SKM-1 (cell line): Measurements from ENCODE around the gene HDAC3.
"Not testable (repeated sequence)": the region's sequence is repeated elsewhere in the genome, so short reads cannot be mapped to it uniquely, and the experiment has no call there.

ENCODE experiments used
- DNase-seq: peaks from one replicate; lab custom pipeline; 2025; ENCODE audit not compliant: unreplicated experiment; lab: John Stamatoyannopoulos, UW

HDAC3 gene

GRCh38 chr5:141636106-141636412, 590 bp downstream of the HDAC3 start:
- DNase-seq, result no peak

- DNase-seq, result no peak
Measured at GRCh38 chr5:141635646-141636045, 1.0 kb downstream of the HDAC3 start.

GRCh38 chr5:141634720-141635119, 1.9 kb downstream of the HDAC3 start:
- DNase-seq, result no peak

- no peak for DNase-seq
Measured at GRCh38 chr5:141633871-141634561, 2.6 kb downstream of the HDAC3 start.

DNA sequence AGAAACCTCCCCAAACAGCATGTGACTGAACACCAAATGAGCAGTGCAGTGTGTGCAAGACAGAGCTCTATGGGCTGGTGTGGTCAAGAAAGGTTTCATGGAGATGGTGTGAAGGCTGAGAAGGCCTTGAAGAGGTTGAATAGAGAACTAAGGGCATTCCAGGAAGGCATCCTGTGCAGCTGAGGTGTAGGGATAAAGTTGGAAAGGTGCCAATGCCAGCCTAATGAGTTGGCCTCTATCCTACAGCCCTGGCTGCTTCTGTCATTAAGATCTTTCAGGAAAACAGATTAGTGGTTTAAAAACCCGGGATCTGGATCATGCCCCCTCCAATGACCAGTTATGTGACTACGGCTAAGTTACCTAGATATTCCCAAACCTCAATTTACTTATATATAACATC, 4.0 kb downstream of the HDAC3 start:
- no peak for DNase-seq

DNA sequence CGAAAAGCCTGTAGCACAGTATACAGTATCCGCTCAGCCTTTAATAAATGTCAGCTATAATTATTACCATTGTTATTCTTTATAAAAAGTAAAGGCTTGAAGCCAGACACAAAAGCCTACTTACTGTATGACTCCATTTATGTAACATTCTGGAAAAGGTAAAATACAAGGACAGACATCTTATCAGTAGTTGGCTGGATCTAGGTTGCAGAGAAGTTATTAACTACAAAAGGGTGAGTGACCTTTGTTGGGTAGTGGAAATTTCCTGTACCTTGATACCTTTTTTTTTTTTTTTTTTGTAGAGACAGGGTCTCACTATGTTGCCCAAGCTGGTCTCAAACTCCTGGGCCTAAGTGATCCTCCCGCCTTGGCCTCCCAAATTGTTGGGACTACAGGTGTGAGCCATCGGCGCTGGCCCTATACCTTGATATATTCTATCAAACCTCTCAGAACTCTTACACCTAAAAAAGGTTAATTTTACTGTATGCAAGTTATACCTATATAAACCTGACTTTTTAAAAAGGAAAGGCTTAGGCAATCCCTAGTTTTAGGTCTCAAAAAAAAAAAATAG, 6.0 kb downstream of the HDAC3 start:
- no peak for DNase-seq

- no peak for DNase-seq
Measured at GRCh38 chr5:141628175-141628788, 8.4 kb downstream of the HDAC3 start.

- DNase-seq, result no peak
Measured at GRCh38 chr5:141623611-141624010, 13.0 kb downstream of the HDAC3 start.

DNA sequence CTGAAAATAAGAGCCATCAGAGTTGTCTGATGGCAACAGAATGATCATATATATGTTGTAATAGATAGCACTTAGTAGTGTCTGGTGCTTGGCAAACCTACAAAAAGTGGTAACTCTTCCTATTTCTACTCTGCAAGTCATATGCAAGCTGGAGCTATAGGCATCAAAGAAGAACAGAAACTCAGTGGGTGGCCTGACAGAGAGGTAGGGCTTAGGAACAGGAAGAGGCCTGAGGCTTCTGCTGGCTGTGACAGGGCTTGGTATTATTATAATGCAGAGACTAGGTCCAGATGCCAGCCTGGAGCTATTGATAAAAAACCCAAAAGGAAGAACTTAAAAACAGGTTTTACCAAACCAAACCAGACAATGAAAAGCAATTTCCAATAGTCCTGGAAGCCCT, 13.5 kb downstream of the HDAC3 start:
- peak; percentile 25 for DNase-seq

GRCh38 chr5:141618804-141619554, 17.7 kb downstream of the HDAC3 start, which contains the start of gene DIAPH1:
TSS of gene DIAPH1 (minus strand) at chr5:141619000. CDS start at chr5:141618914, 86 bp downstream.
- DNase-seq, result peak; percentile 84

DNA sequence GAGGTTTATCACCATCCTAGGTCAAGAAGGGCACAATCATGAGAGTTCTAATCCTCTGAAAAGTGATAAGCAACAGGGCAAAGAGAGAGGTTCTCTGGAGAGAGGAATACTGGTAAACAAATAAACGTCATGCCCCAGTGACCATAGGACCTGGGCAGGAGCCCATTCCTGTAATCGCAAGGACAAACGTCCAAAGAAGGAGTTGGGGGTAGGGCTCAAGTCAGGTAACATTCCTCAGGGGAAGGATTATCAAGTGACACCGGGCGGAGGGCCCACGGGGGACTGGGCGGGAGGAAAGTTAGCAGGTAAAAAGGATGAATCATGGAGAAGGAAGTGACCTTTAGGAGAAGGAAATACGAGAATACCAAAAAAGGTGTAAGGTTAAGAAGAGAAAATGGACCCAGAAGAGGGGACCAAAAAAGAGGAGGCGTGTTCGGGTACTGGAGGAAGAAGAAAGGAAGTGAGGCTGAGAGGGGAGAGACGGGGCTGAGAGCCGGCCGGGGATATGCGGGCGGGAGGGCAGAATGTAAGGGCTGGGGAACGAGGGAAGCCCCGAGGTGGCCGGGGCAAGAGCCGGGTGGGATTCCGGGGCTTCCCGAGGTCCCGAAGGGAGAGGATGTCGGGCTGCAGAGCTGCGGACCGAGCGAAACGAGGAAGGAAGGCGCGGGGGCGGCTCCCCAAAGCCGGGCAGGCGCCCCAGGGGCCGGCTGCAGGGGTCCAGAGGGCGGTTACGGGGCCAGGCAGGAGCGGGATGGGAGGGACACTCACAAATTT, 18.4 kb downstream of the HDAC3 start:
- no peak for DNase-seq

DNA sequence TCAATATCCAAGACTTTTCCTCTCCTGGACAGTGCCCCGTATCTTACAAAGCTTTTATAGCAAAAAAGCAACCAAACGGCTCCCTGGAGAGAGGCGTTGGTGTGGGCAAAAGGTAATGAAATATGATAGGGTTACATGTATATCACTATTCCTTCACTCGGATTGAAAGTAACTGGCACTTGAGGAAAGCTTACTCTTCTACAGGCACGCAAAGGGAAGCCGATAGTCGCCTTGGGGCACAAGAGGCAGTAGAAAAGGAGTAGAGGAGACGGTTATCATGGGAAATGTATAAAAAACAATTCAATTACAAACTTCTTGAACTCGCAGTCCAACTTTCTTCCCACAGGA, 19.0 kb downstream of the HDAC3 start:
- no peak for DNase-seq

DNA sequence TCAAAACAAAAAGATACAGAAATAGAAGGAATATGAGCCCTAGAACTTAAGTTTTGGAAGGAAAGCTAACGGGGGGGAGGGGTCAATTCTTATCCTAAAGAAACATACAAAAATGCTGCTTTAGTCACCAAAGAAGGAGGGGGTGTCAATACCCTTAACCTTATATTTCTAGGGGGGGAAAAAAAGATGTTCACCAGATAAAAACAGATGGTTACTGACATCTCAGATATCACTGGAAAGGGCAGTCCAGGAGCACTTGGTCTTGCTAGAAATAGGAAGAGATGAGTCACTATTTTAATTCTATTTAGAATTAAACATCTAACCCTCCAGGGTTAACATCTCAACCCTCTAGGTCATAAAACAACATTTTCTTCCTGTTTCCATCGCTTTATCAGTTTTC, 19.5 kb downstream of the HDAC3 start:
- DNase-seq, result no peak

GRCh38 chr5:141615991-141616720, 20.5 kb downstream of the HDAC3 start:
- DNase-seq, result no peak

GRCh38 chr5:141613344-141613743, 23.3 kb downstream of the HDAC3 start:
- no peak for DNase-seq

- DNase-seq, result no peak
Measured at GRCh38 chr5:141611289-141611688, 25.4 kb downstream of the HDAC3 start.

DNA sequence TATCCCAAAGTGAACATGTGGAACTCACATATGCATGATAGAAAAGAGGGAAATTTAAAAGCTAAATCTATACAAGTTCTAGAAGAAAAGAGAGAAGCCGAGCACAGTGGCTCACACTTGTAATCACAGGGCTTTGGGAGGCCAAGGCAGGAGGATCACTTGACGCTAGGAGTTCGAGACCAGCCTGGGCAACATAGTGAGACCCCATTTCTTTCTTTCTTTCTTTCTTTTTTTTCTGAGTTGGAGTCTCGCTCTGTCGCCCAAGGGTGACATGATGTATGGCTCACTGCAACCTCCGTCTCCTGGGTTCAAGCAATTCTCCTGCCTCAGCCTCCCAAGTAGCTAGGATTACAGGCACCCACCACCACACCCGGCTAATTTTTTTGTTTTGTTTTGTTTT, 26.7 kb downstream of the HDAC3 start:
- DNase-seq, result not testable (repeated sequence)

GRCh38 chr5:141609044-141609443, 27.6 kb downstream of the HDAC3 start:
- no peak for DNase-seq

DNA sequence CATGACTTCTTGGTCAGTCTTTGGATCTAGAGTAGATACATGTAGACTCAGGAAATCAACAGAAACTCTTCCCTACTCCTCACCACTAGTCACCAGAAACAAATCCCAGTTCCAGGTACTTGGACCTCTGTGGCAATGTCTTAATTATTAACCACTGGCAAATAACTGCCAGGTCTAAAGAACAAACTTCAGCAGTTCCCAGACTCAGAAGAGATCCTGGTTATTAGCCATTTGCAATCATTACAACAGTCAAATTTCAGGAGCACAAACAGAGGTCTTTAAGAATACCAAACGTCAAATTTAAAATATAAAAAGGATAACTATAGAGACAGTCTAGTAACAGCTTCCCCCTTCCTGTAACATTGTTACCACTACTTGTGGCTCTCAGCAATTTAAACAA, 28.1 kb downstream of the HDAC3 start:
- no peak for DNase-seq

DNA sequence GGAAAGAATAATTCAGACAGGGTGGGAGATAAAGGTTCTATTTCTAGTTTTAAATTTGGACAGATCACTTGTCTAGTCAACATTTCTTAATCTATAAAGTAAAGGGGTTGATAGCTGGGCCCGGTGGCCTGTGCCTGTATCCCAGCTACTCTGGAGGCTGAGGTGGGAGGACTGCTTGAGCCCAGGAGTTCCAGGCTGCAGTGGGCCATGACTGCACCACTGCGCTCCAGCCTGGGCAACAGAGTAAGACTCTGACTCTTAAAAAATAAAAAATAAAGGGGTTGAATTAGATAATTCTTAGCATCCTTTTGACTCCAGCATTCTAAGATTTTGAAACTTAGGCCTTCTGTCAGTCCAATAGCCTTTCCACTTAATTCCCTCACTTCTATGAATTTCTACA, 28.6 kb downstream of the HDAC3 start:
- DNase-seq, result no peak
